Measurements from ENCODE around the gene CEP55. TPM values are rescaled to one million over a fixed set of nuclear protein-coding genes. Genes with fewer than 3 reads are reported as not detected.

Gene CEP55
- total and polyA plus RNA-seq, 10 of the 15 experiments (the other 5 are each of a cell fraction or from before 2014, with no cell fraction given) = 14.6 to 83.6 (median 52.0) TPM

DNA sequence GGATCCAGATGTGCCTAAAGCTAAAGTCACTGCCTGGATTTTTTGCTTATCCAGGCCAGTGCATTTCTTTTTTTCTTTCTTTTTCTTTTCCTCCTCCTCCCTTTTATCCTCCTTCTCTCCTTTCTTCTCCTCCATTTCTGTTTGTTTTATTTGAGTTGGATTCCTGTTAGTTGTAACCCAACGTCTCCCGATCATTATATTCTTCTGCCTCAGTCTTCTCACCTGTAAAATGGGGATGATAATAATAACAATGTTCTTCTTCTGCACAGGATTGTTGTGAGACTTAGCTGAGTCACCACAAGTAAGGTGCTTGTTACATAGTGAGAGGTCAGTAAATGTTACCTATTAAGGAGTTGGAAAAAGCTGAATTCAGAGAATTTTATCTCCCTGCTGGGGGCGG, 56.4 kb downstream of the CEP55 start (continued):
- TF ChIP-seq MYB (IDR thresholded peaks at IDR 0.05; ENCODE audit: borderline replicate concordance, low read depth, low read length) (no peak), SMAD1 (IDR thresholded peaks at IDR 0.05; ENCODE audit: low read depth, partially characterized antibody) (no peak), RAD21 (IDR thresholded peaks at IDR 0.05; ENCODE audit: insufficient read depth, low read depth, low read length) (no peak)
- TF ChIP-seq, protein P1, sequence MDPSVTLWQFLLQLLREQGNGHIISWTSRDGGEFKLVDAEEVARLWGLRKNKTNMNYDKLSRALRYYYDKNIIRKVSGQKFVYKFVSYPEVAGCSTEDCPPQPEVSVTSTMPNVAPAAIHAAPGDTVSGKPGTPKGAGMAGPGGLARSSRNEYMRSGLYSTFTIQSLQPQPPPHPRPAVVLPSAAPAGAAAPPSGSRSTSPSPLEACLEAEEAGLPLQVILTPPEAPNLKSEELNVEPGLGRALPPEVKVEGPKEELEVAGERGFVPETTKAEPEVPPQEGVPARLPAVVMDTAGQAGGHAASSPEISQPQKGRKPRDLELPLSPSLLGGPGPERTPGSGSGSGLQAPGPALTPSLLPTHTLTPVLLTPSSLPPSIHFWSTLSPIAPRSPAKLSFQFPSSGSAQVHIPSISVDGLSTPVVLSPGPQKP (IDR thresholded peaks at IDR 0.05; ENCODE audit: low read depth, low read length) = no peak

GRCh38 chr10:93553482-93554315, 57.3 kb downstream of the CEP55 start:
- intact Hi-C loops (cut with micrococcal nuclease; ENCODE audit: unreplicated experiment) (loop anchor here (1.0 to 2.0 kb wide), 3 partner anchors 127 to 306 kb away; no protein-coding TSS in a partner anchor), in situ Hi-C loops (cut with MboI) (loop anchor here (10.0 kb wide), 1 partner anchor 261 kb away; no protein-coding TSS in a partner anchor)
- no peak overlapping the region for H3K4me3 ChIP-seq
- RAD21 ChIA-PET (ENCODE audit: unreplicated experiment) = interaction anchor here (1.2 to 2.1 kb wide), 6 partner anchors 11 to 367 kb away, joined by 3 to 13 read pairs (median 4); no protein-coding TSS in a partner anchor
- no peaks in the 10 kb centered on the region for H3K36me3 ChIP-seq (ENCODE audit: control insufficient read depth in 2 of 2, insufficient read depth in 2 of 2, low read length in 1 of 2)
- H3K27ac ChIP-seq (ENCODE audit: control insufficient read depth, insufficient read depth) = no peak overlapping the region
- no peak overlapping the region for H3K4me2 ChIP-seq (ENCODE audit: control insufficient read depth, insufficient read depth)
- no peak overlapping the region for H2AFZ ChIP-seq (ENCODE audit: control insufficient read depth, low read depth, low read length)
- no peaks in the 10 kb centered on the region for H4K20me1 ChIP-seq (ENCODE audit: control insufficient read depth, insufficient read depth)
- no peaks in the 10 kb centered on the region for H3K4me1 ChIP-seq (ENCODE audit: control insufficient read depth, insufficient read depth, low read length)
- no peaks in the 10 kb centered on the region for H3K9me3 ChIP-seq (replicated peaks; ENCODE audit: control insufficient read depth, insufficient read depth, low read length)
- no TSS peak for BruUV-seq (replicated peaks)
- SMC1A ChIA-PET (ENCODE audit: uncharacterized antibody, unreplicated experiment) = interaction anchor here (0.6 to 3.1 kb wide), 8 partner anchors 8 to 305 kb away, joined by 3 to 16 read pairs (median 5); partner anchors contain the start of gene MYOF
- H3K79me2 ChIP-seq (ENCODE audit: control insufficient read depth, insufficient read depth, low read length) = no peaks in the 10 kb centered on the region
- DNase-seq (ENCODE audit: low read depth, low spot score) (no peak), FAIRE-seq (no peak), ATAC-seq (peak; percentile 19; the same call in 1 of the 3 replicates)
- H3K27me3 ChIP-seq (replicated peaks in 1 of 2; ENCODE audit: control insufficient read depth in 2 of 2, insufficient read depth in 2 of 2, low read length in 1 of 2) = no peaks in the 10 kb centered on the region
- 30% methylated on average over 8 of the region's 8 CpGs for WGBS (ENCODE audit: insufficient coverage, insufficient replicate concordance, low lambda C conversion rate, missing lambda C conversion rate)
- CTCF ChIA-PET = interaction anchor here (0.7 to 4.9 kb wide), 11 partner anchors 10 to 363 kb away, joined by 3 to 60 read pairs (median 6); no protein-coding TSS in a partner anchor
- POLR2A ChIA-PET = no interaction called here
- H3K9ac ChIP-seq (ENCODE audit: control insufficient read depth, insufficient read depth, low read length) = no peak overlapping the region
- TF ChIP-seq POU2F2 (IDR thresholded peaks at IDR 0.05; ENCODE audit: borderline replicate concordance, low read depth, low read length) (no peak), EZH2 (IDR thresholded peaks at IDR 0.05; ENCODE audit: borderline replicate concordance, control insufficient read depth, low read depth, low read length) (no peak), NR2C2 (IDR thresholded peaks at IDR 0.05; ENCODE audit: borderline replicate concordance, control insufficient read depth, insufficient read length, low read depth) (no peak), CBX5 (IDR thresholded peaks at IDR 0.05; ENCODE audit: low read depth) (no peak), MTA3 (IDR thresholded peaks at IDR 0.05; ENCODE audit: borderline replicate concordance, low read length) (no peak), PAX5 (IDR thresholded peaks at IDR 0.05; ENCODE audit: borderline replicate concordance, low read depth, low read length) (no peak), JUNB (IDR thresholded peaks at IDR 0.05) (no peak)
- TF ChIP-seq, protein P2, sequence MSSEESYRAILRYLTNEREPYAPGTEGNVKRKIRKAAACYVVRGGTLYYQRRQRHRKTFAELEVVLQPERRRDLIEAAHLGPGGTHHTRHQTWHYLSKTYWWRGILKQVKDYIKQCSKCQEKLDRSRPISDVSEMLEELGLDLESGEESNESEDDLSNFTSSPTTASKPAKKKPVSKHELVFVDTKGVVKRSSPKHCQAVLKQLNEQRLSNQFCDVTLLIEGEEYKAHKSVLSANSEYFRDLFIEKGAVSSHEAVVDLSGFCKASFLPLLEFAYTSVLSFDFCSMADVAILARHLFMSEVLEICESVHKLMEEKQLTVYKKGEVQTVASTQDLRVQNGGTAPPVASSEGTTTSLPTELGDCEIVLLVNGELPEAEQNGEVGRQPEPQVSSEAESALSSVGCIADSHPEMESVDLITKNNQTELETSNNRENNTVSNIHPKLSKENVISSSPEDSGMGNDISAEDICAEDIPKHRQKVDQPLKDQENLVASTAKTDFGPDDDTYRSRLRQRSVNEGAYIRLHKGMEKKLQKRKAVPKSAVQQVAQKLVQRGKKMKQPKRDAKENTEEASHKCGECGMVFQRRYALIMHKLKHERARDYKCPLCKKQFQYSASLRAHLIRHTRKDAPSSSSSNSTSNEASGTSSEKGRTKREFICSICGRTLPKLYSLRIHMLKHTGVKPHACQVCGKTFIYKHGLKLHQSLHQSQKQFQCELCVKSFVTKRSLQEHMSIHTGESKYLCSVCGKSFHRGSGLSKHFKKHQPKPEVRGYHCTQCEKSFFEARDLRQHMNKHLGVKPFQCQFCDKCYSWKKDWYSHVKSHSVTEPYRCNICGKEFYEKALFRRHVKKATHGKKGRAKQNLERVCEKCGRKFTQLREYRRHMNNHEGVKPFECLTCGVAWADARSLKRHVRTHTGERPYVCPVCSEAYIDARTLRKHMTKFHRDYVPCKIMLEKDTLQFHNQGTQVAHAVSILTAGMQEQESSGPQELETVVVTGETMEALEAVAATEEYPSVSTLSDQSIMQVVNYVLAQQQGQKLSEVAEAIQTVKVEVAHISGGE (CRISPR knock-in tag; IDR thresholded peaks at IDR 0.05) = no peak
- TF ChIP-seq, protein P3, sequence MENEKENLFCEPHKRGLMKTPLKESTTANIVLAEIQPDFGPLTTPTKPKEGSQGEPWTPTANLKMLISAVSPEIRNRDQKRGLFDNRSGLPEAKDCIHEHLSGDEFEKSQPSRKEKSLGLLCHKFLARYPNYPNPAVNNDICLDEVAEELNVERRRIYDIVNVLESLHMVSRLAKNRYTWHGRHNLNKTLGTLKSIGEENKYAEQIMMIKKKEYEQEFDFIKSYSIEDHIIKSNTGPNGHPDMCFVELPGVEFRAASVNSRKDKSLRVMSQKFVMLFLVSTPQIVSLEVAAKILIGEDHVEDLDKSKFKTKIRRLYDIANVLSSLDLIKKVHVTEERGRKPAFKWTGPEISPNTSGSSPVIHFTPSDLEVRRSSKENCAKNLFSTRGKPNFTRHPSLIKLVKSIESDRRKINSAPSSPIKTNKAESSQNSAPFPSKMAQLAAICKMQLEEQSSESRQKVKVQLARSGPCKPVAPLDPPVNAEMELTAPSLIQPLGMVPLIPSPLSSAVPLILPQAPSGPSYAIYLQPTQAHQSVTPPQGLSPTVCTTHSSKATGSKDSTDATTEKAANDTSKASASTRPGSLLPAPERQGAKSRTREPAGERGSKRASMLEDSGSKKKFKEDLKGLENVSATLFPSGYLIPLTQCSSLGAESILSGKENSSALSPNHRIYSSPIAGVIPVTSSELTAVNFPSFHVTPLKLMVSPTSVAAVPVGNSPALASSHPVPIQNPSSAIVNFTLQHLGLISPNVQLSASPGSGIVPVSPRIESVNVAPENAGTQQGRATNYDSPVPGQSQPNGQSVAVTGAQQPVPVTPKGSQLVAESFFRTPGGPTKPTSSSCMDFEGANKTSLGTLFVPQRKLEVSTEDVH (IDR thresholded peaks at IDR 0.05; ENCODE audit: low read depth, partially characterized antibody) = no peak

All from GM12878 (cell line).